ENCODE data around the gene SNRNP200.

SNRNP200 gene

DNA sequence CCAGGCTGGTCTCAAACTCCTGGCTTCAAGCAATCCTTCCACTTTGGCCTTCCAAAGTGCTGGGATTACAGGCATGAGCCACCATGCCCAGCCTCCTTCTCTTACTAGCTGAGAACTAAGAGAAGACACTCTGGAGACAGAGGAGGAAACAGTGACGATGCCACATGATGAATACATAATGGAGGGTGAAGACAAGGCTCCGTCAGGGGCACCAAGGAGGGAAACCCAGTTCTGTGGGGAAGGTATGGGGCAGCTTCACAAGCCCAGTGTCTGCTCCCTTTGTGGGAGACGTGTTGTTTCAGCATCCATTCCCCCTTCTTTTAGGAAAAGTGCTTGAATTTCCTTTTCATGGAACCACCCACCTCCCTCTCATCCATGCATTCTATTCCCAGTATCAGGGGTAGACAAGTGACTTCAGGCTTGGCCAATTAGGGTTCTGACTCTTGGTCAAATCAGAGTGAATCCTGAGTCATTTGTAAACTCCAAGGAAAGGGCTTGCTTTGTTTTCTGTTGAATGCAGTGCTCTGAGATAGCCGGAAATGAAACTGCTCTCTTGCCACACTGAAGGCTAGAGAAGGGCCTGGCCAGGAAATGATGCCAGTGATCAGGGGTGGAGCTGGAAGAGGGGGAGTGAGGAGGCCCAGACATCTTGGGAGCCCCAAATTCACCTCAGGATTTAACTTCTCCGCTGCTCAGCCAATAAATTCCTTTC is 63.3 kb downstream of the SNRNP200 start:
- TF ChIP-seq, protein P1, sequence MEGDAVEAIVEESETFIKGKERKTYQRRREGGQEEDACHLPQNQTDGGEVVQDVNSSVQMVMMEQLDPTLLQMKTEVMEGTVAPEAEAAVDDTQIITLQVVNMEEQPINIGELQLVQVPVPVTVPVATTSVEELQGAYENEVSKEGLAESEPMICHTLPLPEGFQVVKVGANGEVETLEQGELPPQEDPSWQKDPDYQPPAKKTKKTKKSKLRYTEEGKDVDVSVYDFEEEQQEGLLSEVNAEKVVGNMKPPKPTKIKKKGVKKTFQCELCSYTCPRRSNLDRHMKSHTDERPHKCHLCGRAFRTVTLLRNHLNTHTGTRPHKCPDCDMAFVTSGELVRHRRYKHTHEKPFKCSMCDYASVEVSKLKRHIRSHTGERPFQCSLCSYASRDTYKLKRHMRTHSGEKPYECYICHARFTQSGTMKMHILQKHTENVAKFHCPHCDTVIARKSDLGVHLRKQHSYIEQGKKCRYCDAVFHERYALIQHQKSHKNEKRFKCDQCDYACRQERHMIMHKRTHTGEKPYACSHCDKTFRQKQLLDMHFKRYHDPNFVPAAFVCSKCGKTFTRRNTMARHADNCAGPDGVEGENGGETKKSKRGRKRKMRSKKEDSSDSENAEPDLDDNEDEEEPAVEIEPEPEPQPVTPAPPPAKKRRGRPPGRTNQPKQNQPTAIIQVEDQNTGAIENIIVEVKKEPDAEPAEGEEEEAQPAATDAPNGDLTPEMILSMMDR (IDR thresholded peaks at IDR 0.05; ENCODE audit: borderline replicate concordance, control extremely low read depth, extremely low read depth, insufficient read depth, missing control alignments), result no peak
- in situ Hi-C loops (cut with MboI; ENCODE audit: low sequenced_read_pairs, unreplicated experiment), result no loop called here
- DNase-seq (ENCODE audit: low spot score), result peak; percentile 71

DNA sequence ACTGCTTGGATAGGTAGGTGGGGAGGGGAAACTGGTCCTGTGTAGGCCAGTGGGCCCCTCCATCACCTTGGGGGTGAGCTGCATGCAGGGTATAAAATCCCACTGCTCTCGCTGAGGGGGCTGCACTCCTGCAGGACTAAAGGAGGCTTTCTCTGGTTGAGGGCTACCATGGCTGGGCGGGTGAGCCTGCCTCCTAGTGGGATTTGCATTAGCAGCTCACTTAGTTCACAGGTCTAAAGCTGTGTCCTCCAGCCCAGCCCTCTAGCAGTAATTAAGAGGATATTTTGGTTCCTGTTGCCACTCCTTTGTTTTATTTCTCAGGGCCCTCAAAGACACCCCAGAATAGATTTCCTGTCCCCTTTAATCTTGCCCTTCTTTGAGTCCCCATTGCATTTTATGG is 64.1 kb downstream of the SNRNP200 start:
- in situ Hi-C loops (cut with MboI; ENCODE audit: low sequenced_read_pairs, unreplicated experiment), result no loop called here
- no peak for DNase-seq (ENCODE audit: low spot score)
- TF ChIP-seq, protein P1 (IDR thresholded peaks at IDR 0.05; ENCODE audit: borderline replicate concordance, control extremely low read depth, extremely low read depth, insufficient read depth, missing control alignments), result no peak

DNA sequence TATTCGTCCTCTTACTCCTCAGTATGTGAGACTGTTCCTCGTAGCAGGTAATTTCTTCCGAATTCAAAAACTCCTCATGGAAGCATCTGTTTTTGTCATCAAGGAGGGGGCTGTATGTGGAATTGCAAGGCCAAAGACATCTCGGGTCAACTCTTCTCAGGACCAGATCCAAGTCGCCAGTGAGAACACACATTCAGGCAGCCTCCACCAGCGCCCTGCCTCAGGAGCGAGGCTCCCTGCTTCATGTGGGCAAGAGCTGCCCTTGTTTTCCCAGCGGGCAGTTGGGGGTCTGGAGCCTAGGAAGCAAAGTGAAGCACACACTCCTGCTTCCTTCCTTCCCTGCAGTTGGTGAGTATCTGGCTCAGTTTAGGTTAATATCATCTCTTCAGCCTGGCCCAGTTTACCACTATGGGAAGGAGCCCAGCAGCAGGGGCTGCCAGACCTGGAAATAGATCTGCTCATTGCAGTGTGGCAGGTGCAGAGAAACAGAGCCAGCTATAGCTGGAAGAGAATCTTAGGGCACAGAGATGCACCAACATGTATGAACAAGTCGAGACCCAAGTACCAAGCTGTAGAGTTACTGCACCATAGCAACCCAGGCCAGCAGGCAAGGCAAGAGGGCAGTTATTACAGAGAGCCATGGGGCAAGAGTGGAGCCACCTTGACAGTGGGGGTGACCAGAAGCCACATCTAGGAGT is 64.9 kb downstream of the SNRNP200 start:
- TF ChIP-seq, protein P1 (IDR thresholded peaks at IDR 0.05; ENCODE audit: borderline replicate concordance, control extremely low read depth, extremely low read depth, insufficient read depth, missing control alignments), result no peak
- in situ Hi-C loops (cut with MboI; ENCODE audit: low sequenced_read_pairs, unreplicated experiment), result no loop called here
- no peak for DNase-seq (ENCODE audit: low spot score)

DNA sequence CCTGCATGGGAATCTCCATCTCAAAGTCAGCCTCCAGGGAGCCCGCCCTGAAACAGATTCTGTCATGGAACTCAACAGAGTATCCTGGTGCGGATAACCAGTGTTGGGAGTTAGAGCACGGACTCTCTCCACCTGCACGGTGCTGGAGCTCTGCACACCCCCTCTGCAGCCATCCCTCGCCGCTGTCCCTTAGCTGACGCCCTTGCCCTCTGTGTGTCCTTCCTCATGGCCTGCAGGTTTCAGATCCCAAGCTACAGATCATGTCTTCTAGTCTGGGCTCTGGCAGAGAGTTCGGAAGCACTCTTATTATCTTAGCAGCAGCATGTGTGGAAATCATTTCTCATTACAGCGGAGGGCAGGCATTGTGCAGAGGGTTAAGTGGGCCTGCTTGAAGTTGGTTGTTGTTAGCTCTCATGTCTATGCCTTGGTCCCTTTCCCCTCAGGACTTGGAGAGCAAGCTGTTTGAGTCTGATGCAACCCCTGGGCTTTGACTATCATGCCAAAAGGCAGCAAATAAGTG is 65.5 kb downstream of the SNRNP200 start:
- in situ Hi-C loops (cut with MboI; ENCODE audit: low sequenced_read_pairs, unreplicated experiment), result no loop called here
- DNase-seq (ENCODE audit: low spot score), result no peak
- TF ChIP-seq, protein P1 (IDR thresholded peaks at IDR 0.05; ENCODE audit: borderline replicate concordance, control extremely low read depth, extremely low read depth, insufficient read depth, missing control alignments), result no peak

DNA sequence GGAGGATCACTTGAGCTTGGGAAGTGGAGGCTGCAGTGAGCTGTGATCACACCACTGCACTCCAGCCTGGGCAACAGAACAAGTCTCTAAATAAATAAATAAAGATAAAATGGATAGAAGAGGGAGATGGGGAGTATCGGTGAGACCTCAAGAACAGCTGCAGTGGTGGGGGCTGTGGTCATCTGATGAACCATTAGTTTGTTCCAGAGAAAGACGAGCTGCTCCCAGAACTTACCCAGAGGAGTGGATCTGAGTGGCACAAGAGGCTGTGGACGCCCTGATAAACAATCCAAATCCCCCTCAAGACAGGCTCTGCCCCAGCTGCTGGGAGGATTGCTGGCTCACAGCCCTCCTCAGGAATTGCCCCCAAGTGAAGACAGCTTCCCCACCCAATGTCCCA is 66.3 kb downstream of the SNRNP200 start:
- TF ChIP-seq, protein P1 (IDR thresholded peaks at IDR 0.05; ENCODE audit: borderline replicate concordance, control extremely low read depth, extremely low read depth, insufficient read depth, missing control alignments), result no peak
- in situ Hi-C loops (cut with MboI; ENCODE audit: low sequenced_read_pairs, unreplicated experiment), result no loop called here
- no peak for DNase-seq (ENCODE audit: low spot score)

DNA sequence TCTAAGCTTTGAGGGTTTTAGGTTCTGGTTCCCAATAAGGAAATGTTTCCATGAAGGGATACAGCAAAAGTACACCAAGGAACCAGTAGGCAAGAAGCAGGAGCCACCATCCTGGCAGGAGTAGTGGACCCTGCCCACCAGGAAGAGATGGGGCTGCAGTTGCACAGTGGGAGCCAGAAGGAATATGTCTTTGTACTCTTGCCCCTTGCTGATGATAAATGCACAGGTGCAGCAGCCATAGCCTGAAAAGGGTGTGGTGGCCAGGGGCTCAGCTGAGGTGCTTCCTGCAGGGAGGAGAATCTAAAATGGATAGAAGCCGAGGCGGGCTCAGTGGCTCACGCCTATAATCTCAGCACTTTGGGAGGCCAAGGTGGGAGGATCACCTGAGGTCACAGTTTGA is 67.1 kb downstream of the SNRNP200 start:
- no peak for DNase-seq (ENCODE audit: low spot score)
- in situ Hi-C loops (cut with MboI; ENCODE audit: low sequenced_read_pairs, unreplicated experiment), result no loop called here
- TF ChIP-seq, protein P1 (IDR thresholded peaks at IDR 0.05; ENCODE audit: borderline replicate concordance, control extremely low read depth, extremely low read depth, insufficient read depth, missing control alignments), result no peak
